Measurements from ENCODE around the gene ANHX.

GRCh38 chr12:133222211-133222610 lies 13.5 kb downstream of the ANHX start:
- TF ChIP-seq, protein P1, sequence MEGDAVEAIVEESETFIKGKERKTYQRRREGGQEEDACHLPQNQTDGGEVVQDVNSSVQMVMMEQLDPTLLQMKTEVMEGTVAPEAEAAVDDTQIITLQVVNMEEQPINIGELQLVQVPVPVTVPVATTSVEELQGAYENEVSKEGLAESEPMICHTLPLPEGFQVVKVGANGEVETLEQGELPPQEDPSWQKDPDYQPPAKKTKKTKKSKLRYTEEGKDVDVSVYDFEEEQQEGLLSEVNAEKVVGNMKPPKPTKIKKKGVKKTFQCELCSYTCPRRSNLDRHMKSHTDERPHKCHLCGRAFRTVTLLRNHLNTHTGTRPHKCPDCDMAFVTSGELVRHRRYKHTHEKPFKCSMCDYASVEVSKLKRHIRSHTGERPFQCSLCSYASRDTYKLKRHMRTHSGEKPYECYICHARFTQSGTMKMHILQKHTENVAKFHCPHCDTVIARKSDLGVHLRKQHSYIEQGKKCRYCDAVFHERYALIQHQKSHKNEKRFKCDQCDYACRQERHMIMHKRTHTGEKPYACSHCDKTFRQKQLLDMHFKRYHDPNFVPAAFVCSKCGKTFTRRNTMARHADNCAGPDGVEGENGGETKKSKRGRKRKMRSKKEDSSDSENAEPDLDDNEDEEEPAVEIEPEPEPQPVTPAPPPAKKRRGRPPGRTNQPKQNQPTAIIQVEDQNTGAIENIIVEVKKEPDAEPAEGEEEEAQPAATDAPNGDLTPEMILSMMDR (conservative IDR thresholded peaks at IDR 0.05; ENCODE audit: low read depth, low read length): no peak
- TF ChIP-seq EZH2 (IDR thresholded peaks at IDR 0.05; ENCODE audit: low read length, unreplicated experiment) (no peak), EZH2phosphoT487 (IDR thresholded peaks at IDR 0.05; ENCODE audit: borderline replicate concordance, low read length) (no peak)
